Astrocyte of the spinal cord (primary cell): ENCODE data around the gene PLEKHA5.

Experiments
- DNase-seq: peaks from one replicate; pipeline ENCODE4 v3.0.0; 2011; ENCODE audit warnings: low read depth, low spot score
- H3K4me3 ChIP-seq: 2 replicates; pipeline ENCODE4 v1.5.1; 2011; ENCODE audit warnings: low read depth, mild to moderate bottlenecking, low read length, moderate library complexity
- in situ Hi-C: cut with HindIII; loops from 2 replicates; pipeline ENCODE4 v1.10.0; 2017; ENCODE audit warnings: low sequenced_read_pairs
- TF ChIP-seq, protein P1 (sequence below): IDR thresholded peaks from 2 replicates; pipeline ENCODE4 v1.5.1; 2012; ENCODE audit warnings: low read depth, mild to moderate bottlenecking, low read length, inconsistent platforms

Gene PLEKHA5

DNA sequence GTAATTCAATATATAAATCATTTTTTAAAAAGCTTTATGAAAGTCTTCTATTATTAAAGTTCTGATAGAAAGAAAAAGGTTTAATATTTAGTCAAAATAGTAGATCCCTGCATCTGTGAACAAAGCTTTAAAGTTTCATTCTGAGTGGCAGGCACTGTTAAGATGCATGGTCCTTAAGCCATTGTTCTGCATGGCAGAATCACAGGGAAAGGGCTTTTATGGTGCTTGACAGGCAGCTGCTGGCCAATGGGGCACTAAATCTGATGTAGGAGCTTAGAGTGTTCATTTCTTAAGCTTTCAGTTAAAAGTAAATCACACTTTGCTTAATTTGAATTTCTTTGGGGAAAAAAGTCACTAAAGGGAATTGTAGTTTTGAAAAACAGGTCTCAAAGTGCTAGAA, 148.2 kb downstream of the PLEKHA5 start:
- no peak overlapping the region for H3K4me3 ChIP-seq
- TF ChIP-seq, protein P1, sequence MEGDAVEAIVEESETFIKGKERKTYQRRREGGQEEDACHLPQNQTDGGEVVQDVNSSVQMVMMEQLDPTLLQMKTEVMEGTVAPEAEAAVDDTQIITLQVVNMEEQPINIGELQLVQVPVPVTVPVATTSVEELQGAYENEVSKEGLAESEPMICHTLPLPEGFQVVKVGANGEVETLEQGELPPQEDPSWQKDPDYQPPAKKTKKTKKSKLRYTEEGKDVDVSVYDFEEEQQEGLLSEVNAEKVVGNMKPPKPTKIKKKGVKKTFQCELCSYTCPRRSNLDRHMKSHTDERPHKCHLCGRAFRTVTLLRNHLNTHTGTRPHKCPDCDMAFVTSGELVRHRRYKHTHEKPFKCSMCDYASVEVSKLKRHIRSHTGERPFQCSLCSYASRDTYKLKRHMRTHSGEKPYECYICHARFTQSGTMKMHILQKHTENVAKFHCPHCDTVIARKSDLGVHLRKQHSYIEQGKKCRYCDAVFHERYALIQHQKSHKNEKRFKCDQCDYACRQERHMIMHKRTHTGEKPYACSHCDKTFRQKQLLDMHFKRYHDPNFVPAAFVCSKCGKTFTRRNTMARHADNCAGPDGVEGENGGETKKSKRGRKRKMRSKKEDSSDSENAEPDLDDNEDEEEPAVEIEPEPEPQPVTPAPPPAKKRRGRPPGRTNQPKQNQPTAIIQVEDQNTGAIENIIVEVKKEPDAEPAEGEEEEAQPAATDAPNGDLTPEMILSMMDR: no peak
- no peak for DNase-seq
- in situ Hi-C loops: no loop called here

DNA sequence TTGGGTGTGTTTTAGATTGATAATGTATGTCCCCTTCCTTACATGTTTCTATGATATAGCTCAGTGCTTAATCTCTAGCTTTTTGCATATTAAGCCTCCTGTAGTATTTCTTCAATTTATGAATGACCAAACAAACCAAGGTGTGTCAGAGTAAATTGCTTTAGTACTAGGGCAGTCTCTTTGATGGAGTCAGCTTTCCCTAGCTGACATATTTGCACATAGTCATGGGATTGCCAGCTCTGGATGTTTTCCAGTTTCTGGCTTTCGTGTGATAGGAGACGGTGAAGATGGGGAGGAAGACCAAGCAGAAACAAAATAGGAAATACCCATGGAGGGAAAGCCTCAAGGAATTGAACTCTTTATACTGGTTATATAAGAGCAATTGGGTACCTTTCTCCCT, 148.9 kb downstream of the PLEKHA5 start:
- DNase-seq: no peak
- in situ Hi-C loops: no loop called here
- TF ChIP-seq, protein P1: no peak
- H3K4me3 ChIP-seq: no peak overlapping the region

DNA sequence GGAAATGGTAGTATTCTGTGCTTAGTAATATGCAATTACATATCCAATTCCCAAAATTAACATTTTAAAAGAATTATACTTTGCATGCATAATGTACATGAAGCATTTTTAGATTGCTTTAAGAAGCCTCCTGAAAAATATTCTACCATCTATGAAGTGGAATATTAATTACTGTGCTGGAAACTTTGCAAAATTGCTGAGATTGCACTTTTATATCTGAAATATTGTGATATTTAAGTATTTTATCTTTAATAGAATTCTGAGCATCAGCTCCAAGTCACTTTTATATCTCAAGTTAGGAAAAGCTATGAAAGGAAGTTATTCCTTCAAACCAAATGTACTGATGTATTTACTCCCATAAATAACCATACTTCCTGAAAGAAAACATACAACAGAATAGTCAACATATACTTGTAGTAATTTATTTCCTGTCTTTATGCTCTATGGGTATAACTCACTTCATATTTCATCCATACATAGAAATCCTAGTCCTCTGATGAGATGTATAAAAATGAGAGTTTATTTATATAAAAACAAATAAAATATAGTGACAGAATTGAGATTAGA, 152.7 kb downstream of the PLEKHA5 start:
- H3K4me3 ChIP-seq: no peak overlapping the region

DNA sequence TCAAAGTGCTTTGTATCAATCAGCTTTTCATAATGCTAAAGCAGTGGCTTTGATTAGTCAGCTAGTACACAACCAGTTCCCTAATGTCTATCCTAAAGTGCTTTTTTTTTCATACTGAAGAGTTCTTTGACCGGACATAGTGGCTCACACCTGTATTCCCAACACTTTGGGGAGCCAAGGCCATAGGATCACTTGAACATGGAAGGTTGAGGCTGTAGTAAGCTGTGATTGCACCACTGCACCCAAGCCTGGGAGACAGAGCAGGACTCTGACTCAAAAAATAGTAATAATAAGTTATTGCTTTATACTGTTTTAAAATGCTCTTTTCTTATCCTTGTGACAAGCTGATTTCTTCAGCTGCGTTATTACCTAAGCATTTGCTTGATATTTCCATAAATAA, 155.1 kb downstream of the PLEKHA5 start:
- TF ChIP-seq, protein P1: no peak
- no peak for DNase-seq
- no peak overlapping the region for H3K4me3 ChIP-seq
- in situ Hi-C loops: no loop called here

More for the DNA sequence above, 152.7 kb downstream of the PLEKHA5 start:
- DNase-seq: no peak
- in situ Hi-C loops: no loop called here
- TF ChIP-seq, protein P1: no peak

DNA sequence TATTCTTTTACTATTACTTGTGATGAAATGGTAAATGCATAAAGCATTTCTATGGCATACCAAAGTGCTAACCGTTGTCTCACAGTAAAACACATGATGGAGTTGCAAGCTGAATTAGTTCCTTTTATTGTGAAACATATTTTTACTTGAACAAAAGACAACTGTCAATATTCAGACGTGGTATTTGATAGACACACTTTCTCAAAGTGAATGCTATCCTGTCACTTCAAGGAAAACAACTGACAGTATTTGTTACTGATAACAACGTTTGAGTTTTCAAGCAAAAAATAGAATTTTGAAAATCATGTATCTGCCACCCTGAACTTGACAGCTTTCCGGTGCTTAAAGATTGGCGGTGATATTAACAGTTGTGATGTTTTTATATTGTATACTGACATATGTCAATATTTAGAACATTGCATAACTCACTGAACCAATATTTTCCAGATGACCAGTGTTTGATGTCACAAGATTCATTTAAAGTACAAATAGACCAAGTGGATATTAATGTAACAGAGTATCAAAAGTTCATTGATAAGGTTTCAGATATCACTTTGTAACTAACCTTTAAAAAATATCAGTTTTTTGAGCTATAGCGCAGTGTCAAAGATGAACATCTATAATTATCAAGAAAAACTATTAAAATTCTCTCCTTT, 156.4 kb downstream of the PLEKHA5 start:
- in situ Hi-C loops: no loop called here
- DNase-seq: no peak
- TF ChIP-seq, protein P1: no peak
- no peak overlapping the region for H3K4me3 ChIP-seq

DNA sequence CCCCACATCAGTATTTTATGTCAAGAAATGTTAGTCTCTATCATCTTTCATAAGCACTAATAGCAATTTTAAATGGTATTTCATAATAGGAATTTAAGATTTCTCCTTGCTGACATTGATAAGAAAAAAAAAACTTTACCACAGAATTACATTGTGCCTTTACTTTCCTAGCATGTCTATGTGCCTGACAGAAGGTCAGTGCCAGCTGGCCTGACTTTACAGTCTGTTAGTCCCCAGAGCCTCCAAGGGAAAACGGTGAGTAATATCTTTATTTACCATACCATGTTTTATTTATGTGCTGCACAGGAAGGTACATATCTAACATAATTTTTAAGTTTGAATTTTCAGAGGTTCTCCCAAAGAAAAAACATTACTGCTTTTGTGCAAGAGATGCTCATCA, 157.8 kb downstream of the PLEKHA5 start:
- no peak for DNase-seq
- in situ Hi-C loops: no loop called here
- TF ChIP-seq, protein P1: no peak
- H3K4me3 ChIP-seq: no peak overlapping the region
